Measurements from ENCODE around the gene SLC35F1.
"Not testable (repeated sequence)": the region's sequence is repeated elsewhere in the genome, so short reads cannot be mapped to it uniquely, and the experiment has no call there.

DNA sequence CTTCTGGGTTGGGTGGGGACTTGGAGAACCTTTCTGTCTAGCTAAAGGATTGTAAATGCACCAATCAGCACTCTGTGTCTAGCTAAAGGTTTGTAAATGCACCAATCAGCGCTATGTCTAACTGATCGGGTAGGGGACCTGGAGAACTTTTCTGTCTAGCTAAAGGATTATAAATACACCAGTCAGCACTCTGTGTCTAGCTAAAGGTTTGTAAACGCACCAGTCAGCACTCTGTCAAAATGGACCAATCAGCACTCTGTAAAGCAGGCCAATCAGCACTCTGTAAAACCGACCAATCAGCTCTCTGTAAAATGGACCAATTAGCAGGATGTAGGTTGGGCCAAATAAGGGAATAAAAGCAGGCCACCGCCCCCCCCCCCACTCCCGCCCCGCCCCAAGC is 58.7 kb downstream of the SLC35F1 start:
- TF ChIP-seq, protein P1, sequence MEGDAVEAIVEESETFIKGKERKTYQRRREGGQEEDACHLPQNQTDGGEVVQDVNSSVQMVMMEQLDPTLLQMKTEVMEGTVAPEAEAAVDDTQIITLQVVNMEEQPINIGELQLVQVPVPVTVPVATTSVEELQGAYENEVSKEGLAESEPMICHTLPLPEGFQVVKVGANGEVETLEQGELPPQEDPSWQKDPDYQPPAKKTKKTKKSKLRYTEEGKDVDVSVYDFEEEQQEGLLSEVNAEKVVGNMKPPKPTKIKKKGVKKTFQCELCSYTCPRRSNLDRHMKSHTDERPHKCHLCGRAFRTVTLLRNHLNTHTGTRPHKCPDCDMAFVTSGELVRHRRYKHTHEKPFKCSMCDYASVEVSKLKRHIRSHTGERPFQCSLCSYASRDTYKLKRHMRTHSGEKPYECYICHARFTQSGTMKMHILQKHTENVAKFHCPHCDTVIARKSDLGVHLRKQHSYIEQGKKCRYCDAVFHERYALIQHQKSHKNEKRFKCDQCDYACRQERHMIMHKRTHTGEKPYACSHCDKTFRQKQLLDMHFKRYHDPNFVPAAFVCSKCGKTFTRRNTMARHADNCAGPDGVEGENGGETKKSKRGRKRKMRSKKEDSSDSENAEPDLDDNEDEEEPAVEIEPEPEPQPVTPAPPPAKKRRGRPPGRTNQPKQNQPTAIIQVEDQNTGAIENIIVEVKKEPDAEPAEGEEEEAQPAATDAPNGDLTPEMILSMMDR (conservative IDR thresholded peaks at IDR 0.05 in 1 of 2, IDR thresholded peaks at IDR 0.05 in 1 of 2; ENCODE audit: low read depth in 1 of 2, low read length in 2 of 2), result not testable (repeated sequence)
- not testable (repeated sequence) for TF ChIP-seq EZH2 (IDR thresholded peaks at IDR 0.05; ENCODE audit: low read length, missing control alignments)
